SK-N-SH (cell line): Measurements from ENCODE around the gene RAD51. TPM values are rescaled to one million over a fixed set of nuclear protein-coding genes. Genes with fewer than 3 reads are reported as not detected.

Experiments used
- CTCF ChIA-PET: fragments of 300-600, 350-600 bp; formaldehyde crosslinking; extraction: SDS; loops from one replicate; lab custom pipeline; 2021; lab: Yijun Ruan, JAX
- POLR2A ChIA-PET: fragments of 350-600 bp; sonication (Branson Sonifier 250); formaldehyde crosslinking; extraction: SDS; loops from one replicate; lab custom pipeline; 2020; ENCODE audit warnings: antibody characterized with exemption, inconsistent platforms; lab: Yijun Ruan, JAX
- DNase-seq: peaks from one replicate; pipeline ENCODE4 v3.0.0; 2012
- H2AFZ ChIP-seq: fragments of 200-600 bp; sonication (generic); 2 replicates; pipeline ENCODE4 v1.8.1; 2016; ENCODE audit warnings: antibody characterized with exemption, mild to moderate bottlenecking, low read depth
- H3F3A ChIP-seq: fragments of 200-600 bp; sonication (generic); replicated peaks from 2 replicates; pipeline ENCODE3; 2016; ENCODE audit warnings: antibody characterized with exemption, mild to moderate bottlenecking; ENCODE audit not compliant: insufficient read depth
- H3K27ac ChIP-seq, 2 experiments: fragments of 200-500 bp in 1 of 2; fragments of 200-600 bp in 1 of 2; sonication (Bioruptor generic) in 1 of 2; sonication (generic), shearing (Covaris generic) in 1 of 2; 2 replicates each; pipeline versions ENCODE4 v1.5.1 to v1.6.1; 2014 to 2016; ENCODE audit warnings: low read depth in 2 of 2, inconsistent platforms in 1 of 2, low read length in 1 of 2, mild to moderate bottlenecking in 1 of 2, mixed read lengths in 1 of 2
- H3K27me3 ChIP-seq: fragments of 200-600 bp; sonication (generic), shearing (Covaris generic); 2 replicates; pipeline ENCODE4 v1.6.1; 2016; ENCODE audit warnings: mixed run types; ENCODE audit not compliant: insufficient read depth
- H3K36me3 ChIP-seq, 2 experiments: fragments of 200-500 bp in 1 of 2; fragments of 200-600 bp in 1 of 2; sonication (Bioruptor generic) in 1 of 2; sonication (generic) in 1 of 2; replicated peaks in 1 of 2; 2 replicates each; pipeline versions ENCODE3 to v1.5.1; 2014 to 2016; ENCODE audit warnings: low read length in 1 of 2, mild to moderate bottlenecking in 1 of 2; ENCODE audit not compliant: insufficient read depth in 2 of 2, control insufficient read depth in 1 of 2
- H3K4me1 ChIP-seq, 2 experiments: fragments of 200-500 bp in 1 of 2; fragments of 200-600 bp in 1 of 2; sonication (Bioruptor generic) in 1 of 2; sonication (generic), shearing (Covaris generic) in 1 of 2; 2 replicates each; pipeline versions ENCODE4 v1.5.1 to v1.6.1; 2014 to 2016; ENCODE audit warnings: low read depth in 1 of 2, low read length in 1 of 2, mixed run types in 1 of 2; ENCODE audit not compliant: insufficient read depth in 2 of 2, control insufficient read depth in 1 of 2
- H3K4me2 ChIP-seq: fragments of 200-600 bp; sonication (generic), shearing (Covaris generic); 2 replicates; pipeline ENCODE4 v1.6.1; 2017; ENCODE audit warnings: mixed run types
- H3K4me3 ChIP-seq, 2 experiments: fragments of 200-500 bp in 1 of 2; fragments of 200-600 bp in 1 of 2; sonication (Bioruptor generic) in 1 of 2; sonication (generic), shearing (Covaris generic) in 1 of 2; 2 replicates each; pipeline versions ENCODE4 v1.5.1 to v1.8.1; 2014 to 2016; ENCODE audit warnings: low read depth in 2 of 2, inconsistent platforms in 1 of 2, low read length in 1 of 2, mild to moderate bottlenecking in 1 of 2, mixed read lengths in 1 of 2, moderate library complexity in 1 of 2
- H3K79me2 ChIP-seq: fragments of 200-600 bp; sonication (generic); 2 replicates; pipeline ENCODE4 v1.8.1; 2017; ENCODE audit warnings: mild to moderate bottlenecking; ENCODE audit not compliant: insufficient read depth
- H3K9ac ChIP-seq: fragments of 200-600 bp; sonication (generic); 2 replicates; pipeline ENCODE4 v1.6.1; 2017; ENCODE audit warnings: mixed run types
- H3K9me2 ChIP-seq: fragments of 200-600 bp; sonication (generic); 2 replicates; pipeline ENCODE4 v1.6.1; 2017; ENCODE audit warnings: mixed run types
- H3K9me3 ChIP-seq: fragments of 200-600 bp; sonication (generic); 2 replicates; pipeline ENCODE4 v1.6.1; 2017; ENCODE audit warnings: mixed run types, mild to moderate bottlenecking, moderate library complexity
- H4K20me1 ChIP-seq: fragments of 200-600 bp; sonication (generic); 2 replicates; pipeline ENCODE4 v1.6.1; 2017; ENCODE audit warnings: mild to moderate bottlenecking, mixed run types; ENCODE audit not compliant: insufficient read depth
- CTCF ChIP-seq: fragments of 200-600 bp; sonication (generic); IDR thresholded peaks from 2 replicates; pipeline ENCODE4 v1.6.1; 2017; ENCODE audit warnings: antibody characterized with exemption, mild to moderate bottlenecking, moderate library complexity
- EZH2phosphoT487 ChIP-seq: fragments of 200-600 bp; sonication (generic); IDR thresholded peaks from 2 replicates; pipeline ENCODE4 v1.6.1; 2017; ENCODE audit warnings: low read depth, mixed run types, mild to moderate bottlenecking, antibody characterized with exemption, moderate library complexity, borderline replicate concordance
- FOXJ3 ChIP-seq: sonication (generic); formaldehyde crosslinking; IDR thresholded peaks from 2 replicates; pipeline ENCODE4 v1.5.1; 2020; ENCODE audit warnings: mild to moderate bottlenecking, missing genetic modification reagents
- GABPA ChIP-seq: IDR thresholded peaks from 2 replicates; pipeline ENCODE4 v1.4.0; 2012; ENCODE audit warnings: low read depth, mild to moderate bottlenecking
- JUND ChIP-seq: IDR thresholded peaks from 2 replicates; pipeline ENCODE4 v1.4.0; 2012
- MXI1 ChIP-seq: IDR thresholded peaks from 2 replicates; pipeline ENCODE4 v1.6.1; 2012; ENCODE audit warnings: mild to moderate bottlenecking, low read depth, low read length, improper control_type of control experiment
- NFIC ChIP-seq: IDR thresholded peaks from 2 replicates; pipeline ENCODE4 v1.4.0; 2012; ENCODE audit warnings: borderline replicate concordance
- RCOR1 ChIP-seq: fragments of 150-350 bp; IDR thresholded peaks from 2 replicates; pipeline ENCODE4 v1.6.1; 2017; ENCODE audit warnings: antibody characterized with exemption, low read length
- RFX5 ChIP-seq: IDR thresholded peaks from 2 replicates; pipeline ENCODE4 v1.6.1; 2012; ENCODE audit warnings: mild to moderate bottlenecking, improper control_type of control experiment, low read length
- RXRA ChIP-seq: IDR thresholded peaks from 2 replicates; pipeline ENCODE4 v1.4.0; 2012; ENCODE audit warnings: low read depth, mild to moderate bottlenecking, borderline replicate concordance
- SIN3A ChIP-seq: IDR thresholded peaks from 2 replicates; pipeline ENCODE4 v1.6.1; 2012; ENCODE audit warnings: low read depth, mild to moderate bottlenecking, low read length, moderate library complexity, borderline replicate concordance
- TAF1 ChIP-seq: IDR thresholded peaks from 2 replicates; pipeline ENCODE4 v1.6.1; 2012; ENCODE audit warnings: low read depth, mild to moderate bottlenecking, low read length, moderate library complexity, borderline replicate concordance
- TEAD4 ChIP-seq: IDR thresholded peaks from 2 replicates; pipeline ENCODE4 v1.4.0; 2012; ENCODE audit warnings: mild to moderate bottlenecking, borderline replicate concordance; ENCODE audit not compliant: insufficient read depth
- ZBTB33 ChIP-seq: IDR thresholded peaks from 2 replicates; pipeline ENCODE4 v1.4.0; 2012; ENCODE audit warnings: low read depth, borderline replicate concordance
- WGBS: methylation state at CpG from one replicate; pipeline ENCODE4 v1.1.6; 2017; ENCODE audit warnings: low lambda C conversion rate; 5-methylcytosine and 5-hydroxymethylcytosine counted together
- polyA plus RNA-seq, 3 experiments: library from polyadenylated mRNA; depleted of rRNA; stranded (reverse); fragments of >200 nt; gene quantifications; 2 replicates each; pipeline ENCODE4 v1.2.3, GENCODE V29; 2012
- TF ChIP-seq, protein P1 (sequence below): fragments of 150-350 bp; IDR thresholded peaks from 2 replicates; pipeline ENCODE4 v1.6.1; 2016; ENCODE audit warnings: mild to moderate bottlenecking, low read depth, low read length
- TF ChIP-seq, protein P2 (sequence below): IDR thresholded peaks from 2 replicates; pipeline ENCODE4 v1.4.0; 2012; ENCODE audit warnings: low read depth
- TF ChIP-seq, protein P3 (sequence below): IDR thresholded peaks from 2 replicates; pipeline ENCODE4 v1.4.0; 2012; ENCODE audit warnings: low read depth, borderline replicate concordance
- TF ChIP-seq, protein P4 (sequence below): IDR thresholded peaks from 2 replicates; pipeline ENCODE4 v1.6.1; 2012; ENCODE audit warnings: mild to moderate bottlenecking, low read depth, low read length, moderate library complexity

The RAD51 gene
- polyA plus RNA-seq, 1 of the 3 experiments (the other 2 are of a cell fraction), result 7.6 TPM

GRCh38 chr15:40731034-40731433 lies 36.1 kb downstream of the RAD51 start:
- CTCF ChIA-PET, result interaction anchor here (0.6 to 3.0 kb wide), 6 partner anchors 12 to 397 kb away, joined by 3 to 15 read pairs (median 4); partner anchors contain the start of gene GCHFR
- H3K79me2 ChIP-seq, result no peaks in the 10 kb centered on the region
- H3F3A ChIP-seq, result peaks cover 13% of the 10 kb centered on the region
- no peak overlapping the region for H3K4me2 ChIP-seq
- H4K20me1 ChIP-seq, result no peaks in the 10 kb centered on the region
- TF ChIP-seq RCOR1, result no peak
- TF ChIP-seq RXRA, result no peak
- TF ChIP-seq, protein P1, sequence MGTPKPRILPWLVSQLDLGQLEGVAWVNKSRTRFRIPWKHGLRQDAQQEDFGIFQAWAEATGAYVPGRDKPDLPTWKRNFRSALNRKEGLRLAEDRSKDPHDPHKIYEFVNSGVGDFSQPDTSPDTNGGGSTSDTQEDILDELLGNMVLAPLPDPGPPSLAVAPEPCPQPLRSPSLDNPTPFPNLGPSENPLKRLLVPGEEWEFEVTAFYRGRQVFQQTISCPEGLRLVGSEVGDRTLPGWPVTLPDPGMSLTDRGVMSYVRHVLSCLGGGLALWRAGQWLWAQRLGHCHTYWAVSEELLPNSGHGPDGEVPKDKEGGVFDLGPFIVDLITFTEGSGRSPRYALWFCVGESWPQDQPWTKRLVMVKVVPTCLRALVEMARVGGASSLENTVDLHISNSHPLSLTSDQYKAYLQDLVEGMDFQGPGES, result no peak
- no peak for TF ChIP-seq RFX5
- no peak for TF ChIP-seq FOXJ3 (CRISPR knock-in tag)
- TF ChIP-seq GABPA, result no peak
- TF ChIP-seq ZBTB33, result no peak
- TF ChIP-seq, all 33 proteins: peak for 0
- peaks cover 19 to 30% of the 10 kb centered on the region in 2 experiments for H3K36me3 ChIP-seq
- DNase-seq, result no peak
- H3K4me3 ChIP-seq, result no peak overlapping the region
- H3K9me2 ChIP-seq, result no peaks in the 10 kb centered on the region
- no peaks in the 10 kb centered on the region for H3K27me3 ChIP-seq
- no peaks in the 10 kb centered on the region for H3K9me3 ChIP-seq
- no peak overlapping the region for H2AFZ ChIP-seq
- H3K4me1 ChIP-seq, result no peaks in the 10 kb centered on the region; a peak in 1 of 4 replicates
- 86% methylated on average over 3 of the region's 3 CpGs for WGBS
- H3K27ac ChIP-seq, result no peak overlapping the region
- H3K9ac ChIP-seq, result no peak overlapping the region
- POLR2A ChIA-PET, result no interaction called here

GRCh38 chr15:40736575-40736974 lies 41.6 kb downstream of the RAD51 start:
- TF ChIP-seq JUND (no peak), TAF1 (no peak), MXI1 (no peak), FOXJ3 (CRISPR knock-in tag) (no peak), GABPA (no peak), SIN3A (no peak), EZH2phosphoT487 (no peak), TEAD4 (no peak), NFIC (no peak), CTCF (no peak)
- TF ChIP-seq, protein P2, sequence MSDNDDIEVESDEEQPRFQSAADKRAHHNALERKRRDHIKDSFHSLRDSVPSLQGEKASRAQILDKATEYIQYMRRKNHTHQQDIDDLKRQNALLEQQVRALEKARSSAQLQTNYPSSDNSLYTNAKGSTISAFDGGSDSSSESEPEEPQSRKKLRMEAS, result no peak
- TF ChIP-seq, protein P3, sequence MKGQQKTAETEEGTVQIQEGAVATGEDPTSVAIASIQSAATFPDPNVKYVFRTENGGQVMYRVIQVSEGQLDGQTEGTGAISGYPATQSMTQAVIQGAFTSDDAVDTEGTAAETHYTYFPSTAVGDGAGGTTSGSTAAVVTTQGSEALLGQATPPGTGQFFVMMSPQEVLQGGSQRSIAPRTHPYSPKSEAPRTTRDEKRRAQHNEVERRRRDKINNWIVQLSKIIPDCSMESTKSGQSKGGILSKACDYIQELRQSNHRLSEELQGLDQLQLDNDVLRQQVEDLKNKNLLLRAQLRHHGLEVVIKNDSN, result no peak
- TF ChIP-seq, protein P4, sequence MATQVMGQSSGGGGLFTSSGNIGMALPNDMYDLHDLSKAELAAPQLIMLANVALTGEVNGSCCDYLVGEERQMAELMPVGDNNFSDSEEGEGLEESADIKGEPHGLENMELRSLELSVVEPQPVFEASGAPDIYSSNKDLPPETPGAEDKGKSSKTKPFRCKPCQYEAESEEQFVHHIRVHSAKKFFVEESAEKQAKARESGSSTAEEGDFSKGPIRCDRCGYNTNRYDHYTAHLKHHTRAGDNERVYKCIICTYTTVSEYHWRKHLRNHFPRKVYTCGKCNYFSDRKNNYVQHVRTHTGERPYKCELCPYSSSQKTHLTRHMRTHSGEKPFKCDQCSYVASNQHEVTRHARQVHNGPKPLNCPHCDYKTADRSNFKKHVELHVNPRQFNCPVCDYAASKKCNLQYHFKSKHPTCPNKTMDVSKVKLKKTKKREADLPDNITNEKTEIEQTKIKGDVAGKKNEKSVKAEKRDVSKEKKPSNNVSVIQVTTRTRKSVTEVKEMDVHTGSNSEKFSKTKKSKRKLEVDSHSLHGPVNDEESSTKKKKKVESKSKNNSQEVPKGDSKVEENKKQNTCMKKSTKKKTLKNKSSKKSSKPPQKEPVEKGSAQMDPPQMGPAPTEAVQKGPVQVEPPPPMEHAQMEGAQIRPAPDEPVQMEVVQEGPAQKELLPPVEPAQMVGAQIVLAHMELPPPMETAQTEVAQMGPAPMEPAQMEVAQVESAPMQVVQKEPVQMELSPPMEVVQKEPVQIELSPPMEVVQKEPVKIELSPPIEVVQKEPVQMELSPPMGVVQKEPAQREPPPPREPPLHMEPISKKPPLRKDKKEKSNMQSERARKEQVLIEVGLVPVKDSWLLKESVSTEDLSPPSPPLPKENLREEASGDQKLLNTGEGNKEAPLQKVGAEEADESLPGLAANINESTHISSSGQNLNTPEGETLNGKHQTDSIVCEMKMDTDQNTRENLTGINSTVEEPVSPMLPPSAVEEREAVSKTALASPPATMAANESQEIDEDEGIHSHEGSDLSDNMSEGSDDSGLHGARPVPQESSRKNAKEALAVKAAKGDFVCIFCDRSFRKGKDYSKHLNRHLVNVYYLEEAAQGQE, result no peak
- Histone ChIP-seq H3K9me2 (no peaks in the 10 kb centered on the region), H3K4me1 (no peaks in the 10 kb centered on the region), H3K36me3 (peaks cover 43 to 46% of the 10 kb centered on the region in 2 experiments), H2AFZ (no peak overlapping the region), H3K4me3 (no peak overlapping the region), H3K9me3 (no peaks in the 10 kb centered on the region), H3K79me2 (no peaks in the 10 kb centered on the region), H3K9ac (no peak overlapping the region), H3K4me2 (no peak overlapping the region), H4K20me1 (no peaks in the 10 kb centered on the region), H3F3A (peaks cover 8% of the 10 kb centered on the region), H3K27ac (no peak overlapping the region), H3K27me3 (no peaks in the 10 kb centered on the region)
- CTCF ChIA-PET, result interaction anchor here (1.0 to 20.8 kb wide), 4 partner anchors 10 to 58 kb away, joined by 3 to 555 read pairs (median 16); partner anchors contain the start of genes C15orf62 and GCHFR
- no peak for DNase-seq
- POLR2A ChIA-PET, result interaction anchor here (0.5 kb wide), 1 partner anchor 43 kb away, joined by 5 read pairs; no protein-coding TSS in a partner anchor
- 93% methylated on average over 4 of the region's 4 CpGs for whole genome bisulfite sequencing
